HepG2 (cell line): ENCODE results near the gene CLPX. TPM values are rescaled to one million over a fixed set of nuclear protein-coding genes. Genes with fewer than 3 reads are reported as not detected.

Source experiments
- E2F1 ChIP-seq: sonication (generic); formaldehyde crosslinking; IDR thresholded peaks from 2 replicates; pipeline ENCODE4 v1.5.0; 2020; ENCODE audit warnings: missing genetic modification reagents
- FOXK1 ChIP-seq: sonication (generic); formaldehyde crosslinking; IDR thresholded peaks from 2 replicates; pipeline ENCODE4 v1.4.0; 2020; ENCODE audit warnings: low read depth, missing genetic modification reagents, borderline replicate concordance
- FOXO1 ChIP-seq: sonication (generic); formaldehyde crosslinking; IDR thresholded peaks from 2 replicates; pipeline ENCODE4 v1.4.0; 2020; ENCODE audit warnings: missing genetic modification reagents
- HNF4A ChIP-seq: sonication (generic); formaldehyde crosslinking; IDR thresholded peaks from 2 replicates; pipeline ENCODE4 v1.4.0; 2020; ENCODE audit warnings: missing genetic modification reagents
- KAT7 ChIP-seq: IDR thresholded peaks from 2 replicates; pipeline ENCODE4 v1.6.1; 2018; ENCODE audit warnings: borderline replicate concordance, missing compliant biosample characterization
- MAFF ChIP-seq: IDR thresholded peaks from 2 replicates; pipeline ENCODE4 v1.6.1; 2011; ENCODE audit warnings: low read depth, low read length, improper control_type of control experiment
- MIER3 ChIP-seq: IDR thresholded peaks from 2 replicates; pipeline ENCODE4 v1.6.1; 2016; ENCODE audit warnings: missing compliant biosample characterization, borderline replicate concordance
- MTERF4 ChIP-seq: sonication (generic); formaldehyde crosslinking; IDR thresholded peaks from 2 replicates; pipeline ENCODE4 v1.8.0; 2023; ENCODE audit warnings: mild to moderate bottlenecking, missing genetic modification reagents
- MTF2 ChIP-seq: sonication (generic); formaldehyde crosslinking; IDR thresholded peaks from 2 replicates; pipeline ENCODE4 v1.5.0; 2020; ENCODE audit warnings: missing genetic modification reagents, borderline replicate concordance
- NCOA2 ChIP-seq: sonication (generic); formaldehyde crosslinking; IDR thresholded peaks from 2 replicates; pipeline ENCODE4 v1.8.0; 2022; ENCODE audit warnings: inconsistent platforms
- RARA ChIP-seq: IDR thresholded peaks from 2 replicates; pipeline ENCODE4 v1.6.1; 2016; ENCODE audit warnings: missing genetic modification reagents, missing compliant biosample characterization
- RBM22 ChIP-seq: fragments of 200-400 bp; formaldehyde crosslinking; optimal IDR thresholded peaks from 2 replicates; pipeline ENCODE3; 2017; ENCODE audit warnings: mild to moderate bottlenecking, low read length, moderate library complexity
- SOX13 ChIP-seq, 3 experiments: fragments of 450-650 bp in 1 of 3; sonication (generic) in 1 of 3; formaldehyde crosslinking in 1 of 3; IDR thresholded peaks in 2 of 3; conservative IDR thresholded peaks in 1 of 3; 2 replicates each; pipeline versions ENCODE4 v1.5.0 to v1.6.1; 2016 to 2020; ENCODE audit warnings: antibody characterized with exemption in 1 of 3, mild to moderate bottlenecking in 1 of 3, missing compliant biosample characterization in 1 of 3, missing genetic modification reagents in 1 of 3, moderate library complexity in 1 of 3
- SOX5 ChIP-seq: IDR thresholded peaks from 2 replicates; pipeline ENCODE4 v1.6.1; 2016; ENCODE audit warnings: borderline replicate concordance
- SP5 ChIP-seq: IDR thresholded peaks from 2 replicates; pipeline ENCODE4 v1.6.1; 2016; ENCODE audit warnings: low read depth, borderline replicate concordance
- YEATS2 ChIP-seq: sonication (generic); formaldehyde crosslinking; IDR thresholded peaks from 2 replicates; pipeline ENCODE4 v1.4.0; 2020; ENCODE audit warnings: missing genetic modification reagents, borderline replicate concordance
- ZMYM3 ChIP-seq: sonication (generic); formaldehyde crosslinking; IDR thresholded peaks from 2 replicates; pipeline ENCODE4 v1.5.1; 2020; ENCODE audit warnings: mild to moderate bottlenecking, missing genetic modification reagents
- ZNF17 ChIP-seq: sonication (generic); formaldehyde crosslinking; IDR thresholded peaks from 2 replicates; pipeline ENCODE4 v1.5.0; 2020; ENCODE audit warnings: mild to moderate bottlenecking, missing genetic modification reagents
- ZNF263 ChIP-seq: sonication (generic); formaldehyde crosslinking; IDR thresholded peaks from 2 replicates; pipeline ENCODE4 v1.4.0; 2020; ENCODE audit warnings: missing genetic modification reagents
- ZNF607 ChIP-seq: sonication (generic); formaldehyde crosslinking; IDR thresholded peaks from 2 replicates; pipeline ENCODE4 v1.5.1; 2020; ENCODE audit warnings: missing genetic modification reagents, mild to moderate bottlenecking, borderline replicate concordance
- ZNF619 ChIP-seq: sonication (generic); formaldehyde crosslinking; IDR thresholded peaks from 2 replicates; pipeline ENCODE4 v1.4.0; 2020; ENCODE audit warnings: mild to moderate bottlenecking, missing genetic modification reagents
- ZNF720 ChIP-seq: sonication (generic); formaldehyde crosslinking; IDR thresholded peaks from 2 replicates; pipeline ENCODE4 v1.4.0; 2020; ENCODE audit warnings: missing genetic modification reagents
- polyA plus RNA-seq, 8 experiments: library from polyadenylated mRNA; depleted of rRNA in 3 of 8; stranded (reverse) in 7 of 8; unstranded in 1 of 8; fragments of >200 nt; fragmentation: Illumina TruSeq in 4 of 8; extraction: Trizol in 4 of 8; gene quantifications; 2 replicates each; pipeline versions ENCODE4 v1.2.1 to v1.2.3, GENCODE V29; 2011 to 2016; ENCODE audit warnings: low read depth in 4 of 8, missing spikeins in 1 of 8, mixed read lengths in 1 of 8; ENCODE audit not compliant: insufficient read depth in 1 of 8
- total RNA-seq, 5 experiments: library from RNA; depleted of rRNA; stranded (reverse); fragments of >200 nt; fragmentation: Illumina TruSeq; extraction: Trizol; gene quantifications; 2 replicates each; pipeline ENCODE4 v1.2.3, GENCODE V29; 2016; ENCODE audit warnings: low read depth in 1 of 5
- TF ChIP-seq, protein P1 (sequence below): sonication (generic); formaldehyde crosslinking; IDR thresholded peaks from 2 replicates; pipeline ENCODE4 v1.4.0; 2020; ENCODE audit warnings: missing genetic modification reagents
- TF ChIP-seq, protein P2 (sequence below): sonication (generic); formaldehyde crosslinking; IDR thresholded peaks from 2 replicates; pipeline ENCODE4 v1.4.0; 2020; ENCODE audit warnings: missing genetic modification reagents, borderline replicate concordance

The CLPX gene
- total and polyA plus RNA-seq, 2 of the 13 experiments (the other 11 are each of a cell fraction or from before 2014, with no cell fraction given), result 33.9 to 61.3 TPM

GRCh38 chr15:65171428-65171827 is 13.7 kb downstream of the CLPX start (continued):
- TF ChIP-seq SOX5 (CRISPR knock-in tag) (peak; percentile 86), RARA (CRISPR knock-in tag) (peak; percentile 59), MIER3 (CRISPR knock-in tag) (no peak), MTF2 (CRISPR knock-in tag) (no peak), ZNF619 (CRISPR knock-in tag) (no peak), HNF4A (CRISPR knock-in tag) (peak; percentile 38), ZNF263 (CRISPR knock-in tag) (no peak), ZNF17 (CRISPR knock-in tag) (no peak), ZNF607 (CRISPR knock-in tag) (no peak), FOXK1 (CRISPR knock-in tag) (peak; percentile 41; the same call in 1 of the 2 replicates), FOXO1 (peak; percentile 40; the same call in 1 of the 2 replicates), ZMYM3 (CRISPR knock-in tag) (no peak), E2F1 (CRISPR knock-in tag) (no peak), KAT7 (CRISPR knock-in tag) (no peak), RBM22 (no peak), MTERF4 (CRISPR knock-in tag) (no peak), SOX13 (IDR thresholded peaks at IDR 0.05) (no peak), SOX13 (CRISPR knock-in tag; conservative IDR thresholded peaks at IDR 0.05 in 1 of 2, IDR thresholded peaks at IDR 0.05 in 1 of 2) (peak in 1 of 2 experiments; percentile 70; a peak in 1 of 4 replicates), MAFF (peak; percentile 76), YEATS2 (CRISPR knock-in tag) (peak; percentile 24; the same call in 1 of the 2 replicates), ZNF720 (CRISPR knock-in tag) (no peak), NCOA2 (peak; percentile 47; the same call in 1 of the 2 replicates), SP5 (no peak)
- TF ChIP-seq, protein P1, sequence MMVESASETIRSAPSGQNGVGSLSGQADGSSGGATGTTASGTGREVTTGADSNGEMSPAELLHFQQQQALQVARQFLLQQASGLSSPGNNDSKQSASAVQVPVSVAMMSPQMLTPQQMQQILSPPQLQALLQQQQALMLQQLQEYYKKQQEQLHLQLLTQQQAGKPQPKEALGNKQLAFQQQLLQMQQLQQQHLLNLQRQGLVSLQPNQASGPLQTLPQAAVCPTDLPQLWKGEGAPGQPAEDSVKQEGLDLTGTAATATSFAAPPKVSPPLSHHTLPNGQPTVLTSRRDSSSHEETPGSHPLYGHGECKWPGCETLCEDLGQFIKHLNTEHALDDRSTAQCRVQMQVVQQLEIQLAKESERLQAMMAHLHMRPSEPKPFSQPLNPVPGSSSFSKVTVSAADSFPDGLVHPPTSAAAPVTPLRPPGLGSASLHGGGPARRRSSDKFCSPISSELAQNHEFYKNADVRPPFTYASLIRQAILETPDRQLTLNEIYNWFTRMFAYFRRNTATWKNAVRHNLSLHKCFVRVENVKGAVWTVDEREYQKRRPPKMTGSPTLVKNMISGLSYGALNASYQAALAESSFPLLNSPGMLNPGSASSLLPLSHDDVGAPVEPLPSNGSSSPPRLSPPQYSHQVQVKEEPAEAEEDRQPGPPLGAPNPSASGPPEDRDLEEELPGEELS (CRISPR knock-in tag), result peak; percentile 97
- TF ChIP-seq, protein P2, sequence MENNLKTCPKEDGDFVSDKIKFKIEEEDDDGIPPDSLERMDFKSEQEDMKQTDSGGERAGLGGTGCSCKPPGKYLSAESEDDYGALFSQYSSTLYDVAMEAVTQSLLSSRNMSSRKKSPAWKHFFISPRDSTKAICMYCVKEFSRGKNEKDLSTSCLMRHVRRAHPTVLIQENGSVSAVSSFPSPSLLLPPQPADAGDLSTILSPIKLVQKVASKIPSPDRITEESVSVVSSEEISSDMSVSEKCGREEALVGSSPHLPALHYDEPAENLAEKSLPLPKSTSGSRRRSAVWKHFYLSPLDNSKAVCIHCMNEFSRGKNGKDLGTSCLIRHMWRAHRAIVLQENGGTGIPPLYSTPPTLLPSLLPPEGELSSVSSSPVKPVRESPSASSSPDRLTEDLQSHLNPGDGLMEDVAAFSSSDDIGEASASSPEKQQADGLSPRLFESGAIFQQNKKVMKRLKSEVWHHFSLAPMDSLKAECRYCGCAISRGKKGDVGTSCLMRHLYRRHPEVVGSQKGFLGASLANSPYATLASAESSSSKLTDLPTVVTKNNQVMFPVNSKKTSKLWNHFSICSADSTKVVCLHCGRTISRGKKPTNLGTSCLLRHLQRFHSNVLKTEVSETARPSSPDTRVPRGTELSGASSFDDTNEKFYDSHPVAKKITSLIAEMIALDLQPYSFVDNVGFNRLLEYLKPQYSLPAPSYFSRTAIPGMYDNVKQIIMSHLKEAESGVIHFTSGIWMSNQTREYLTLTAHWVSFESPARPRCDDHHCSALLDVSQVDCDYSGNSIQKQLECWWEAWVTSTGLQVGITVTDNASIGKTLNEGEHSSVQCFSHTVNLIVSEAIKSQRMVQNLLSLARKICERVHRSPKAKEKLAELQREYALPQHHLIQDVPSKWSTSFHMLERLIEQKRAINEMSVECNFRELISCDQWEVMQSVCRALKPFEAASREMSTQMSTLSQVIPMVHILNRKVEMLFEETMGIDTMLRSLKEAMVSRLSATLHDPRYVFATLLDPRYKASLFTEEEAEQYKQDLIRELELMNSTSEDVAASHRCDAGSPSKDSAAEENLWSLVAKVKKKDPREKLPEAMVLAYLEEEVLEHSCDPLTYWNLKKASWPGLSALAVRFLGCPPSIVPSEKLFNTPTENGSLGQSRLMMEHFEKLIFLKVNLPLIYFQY (CRISPR knock-in tag), result no peak
